HG03521 (cell line): Measurements from ENCODE around the gene C16orf74.

Experiments used
- ATAC-seq: cut with Tn5 transposase; IDR thresholded peaks from one replicate; pipeline ENCODE4 v1.9.1; 2021; ENCODE audit warnings: mild to moderate bottlenecking, moderate library complexity; ENCODE audit not compliant: unreplicated experiment

The C16orf74 gene

GRCh38 chr16:85698935-85699558 lies 51.8 kb downstream of the C16orf74 start:
- no peak for ATAC-seq

GRCh38 chr16:85698459-85698891 lies 52.4 kb downstream of the C16orf74 start:
- ATAC-seq = no peak

DNA sequence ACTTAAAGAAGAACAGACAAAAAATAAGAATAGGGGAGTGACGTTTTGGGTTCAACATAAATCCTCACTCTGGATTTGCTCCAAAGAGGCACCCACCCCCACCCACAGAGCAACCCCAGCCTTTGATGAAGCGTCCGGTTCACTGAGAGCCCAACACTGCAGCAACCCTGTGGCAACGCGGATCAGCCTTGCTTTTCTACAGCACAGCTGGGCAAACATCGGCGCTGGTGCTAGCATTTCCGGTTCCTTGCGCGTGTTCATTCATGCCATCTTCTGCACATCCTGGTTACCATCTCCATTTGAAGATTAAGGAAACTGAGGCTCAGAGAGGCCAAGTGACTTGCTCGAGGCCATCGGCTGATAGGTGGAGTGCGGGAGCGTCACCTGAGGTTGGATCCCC lies 53.5 kb downstream of the C16orf74 start:
- no peak for ATAC-seq

DNA sequence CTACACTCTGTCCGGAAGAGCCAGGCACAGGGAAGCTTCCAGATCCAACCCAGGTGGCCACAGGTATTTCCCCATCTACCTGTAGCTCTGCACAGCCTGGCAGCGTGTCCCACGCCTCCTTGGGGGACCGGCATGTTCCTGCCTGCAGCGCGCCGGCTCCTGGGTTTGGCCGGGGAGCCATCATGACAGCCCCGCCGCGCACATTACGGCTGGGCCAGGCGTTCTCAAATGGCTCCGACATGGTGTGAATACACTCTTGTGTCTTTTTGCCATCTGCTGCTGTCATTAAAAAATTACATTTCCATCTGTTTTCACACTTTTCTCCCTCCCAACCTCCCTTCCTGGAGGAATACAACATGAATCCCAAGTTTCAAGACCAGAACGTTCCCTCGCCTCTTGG lies 54.1 kb downstream of the C16orf74 start:
- no peak for ATAC-seq

DNA sequence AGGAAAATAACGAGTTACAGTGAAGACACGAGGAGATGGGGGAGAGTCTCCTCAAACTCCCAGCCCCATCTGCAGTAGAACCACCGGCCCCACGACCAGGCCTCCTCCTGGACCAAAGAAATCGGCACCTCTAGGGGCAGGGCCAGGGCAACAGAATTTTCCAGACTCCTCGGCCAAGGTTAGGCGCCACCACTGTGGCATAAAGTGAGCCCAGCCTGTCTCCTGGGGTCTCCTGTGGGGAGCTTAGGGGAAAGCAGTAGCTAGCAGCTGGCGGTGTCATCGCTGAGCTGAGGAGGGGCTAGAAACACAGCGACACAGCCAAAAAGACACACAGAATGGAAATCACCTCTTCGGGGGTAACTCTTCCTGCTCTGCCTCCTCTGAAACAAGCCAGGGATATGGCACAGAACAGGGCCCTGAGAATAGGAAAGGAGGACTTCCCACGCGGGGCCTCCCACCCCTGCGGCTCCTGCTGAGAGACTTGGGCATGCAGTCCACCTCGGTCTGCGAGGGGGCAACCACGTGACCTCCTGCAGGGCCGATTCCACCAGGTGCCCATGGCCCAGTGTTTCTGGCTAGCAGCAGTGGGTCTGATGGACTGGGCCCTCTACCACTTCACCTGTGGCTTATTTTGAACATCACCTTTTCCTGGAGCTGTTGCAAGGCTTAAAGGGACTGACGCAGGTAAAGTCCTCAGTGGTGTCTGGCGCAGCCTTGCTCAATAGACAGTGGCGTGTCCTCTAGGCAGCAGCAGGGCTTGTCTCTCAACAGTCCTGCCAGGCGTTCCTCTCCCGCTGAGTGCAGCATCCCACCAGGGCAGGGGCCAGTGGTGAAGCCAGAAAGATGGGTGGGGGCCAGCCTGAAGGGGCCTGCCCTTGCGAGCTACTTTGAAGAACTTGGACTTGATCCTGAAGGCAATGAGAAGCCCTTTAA lies 55.4 kb downstream of the C16orf74 start:
- no peak for ATAC-seq

GRCh38 chr16:85690469-85691064 lies 60.3 kb downstream of the C16orf74 start:
- no peak for ATAC-seq

DNA sequence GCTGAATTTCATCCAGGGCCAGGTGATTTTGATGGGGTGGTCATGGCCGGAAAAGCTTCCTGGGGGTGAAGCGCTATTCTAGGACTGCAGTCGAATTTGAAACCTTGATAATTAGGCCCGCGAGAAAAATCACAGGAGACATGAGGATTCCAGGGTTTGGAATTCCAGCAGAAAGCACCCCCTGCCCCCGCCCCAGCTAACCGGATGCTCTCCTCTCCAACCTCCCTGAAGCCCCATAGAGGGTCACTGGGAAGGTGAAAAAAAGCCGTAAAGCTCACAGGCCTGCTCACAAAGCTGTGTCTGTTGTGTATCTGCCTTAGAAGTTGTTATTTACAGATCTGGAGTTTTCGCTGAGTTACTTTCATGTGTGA lies 61.0 kb downstream of the C16orf74 start:
- ATAC-seq = no peak

GRCh38 chr16:85689285-85689949 lies 61.5 kb downstream of the C16orf74 start:
- no peak for ATAC-seq

DNA sequence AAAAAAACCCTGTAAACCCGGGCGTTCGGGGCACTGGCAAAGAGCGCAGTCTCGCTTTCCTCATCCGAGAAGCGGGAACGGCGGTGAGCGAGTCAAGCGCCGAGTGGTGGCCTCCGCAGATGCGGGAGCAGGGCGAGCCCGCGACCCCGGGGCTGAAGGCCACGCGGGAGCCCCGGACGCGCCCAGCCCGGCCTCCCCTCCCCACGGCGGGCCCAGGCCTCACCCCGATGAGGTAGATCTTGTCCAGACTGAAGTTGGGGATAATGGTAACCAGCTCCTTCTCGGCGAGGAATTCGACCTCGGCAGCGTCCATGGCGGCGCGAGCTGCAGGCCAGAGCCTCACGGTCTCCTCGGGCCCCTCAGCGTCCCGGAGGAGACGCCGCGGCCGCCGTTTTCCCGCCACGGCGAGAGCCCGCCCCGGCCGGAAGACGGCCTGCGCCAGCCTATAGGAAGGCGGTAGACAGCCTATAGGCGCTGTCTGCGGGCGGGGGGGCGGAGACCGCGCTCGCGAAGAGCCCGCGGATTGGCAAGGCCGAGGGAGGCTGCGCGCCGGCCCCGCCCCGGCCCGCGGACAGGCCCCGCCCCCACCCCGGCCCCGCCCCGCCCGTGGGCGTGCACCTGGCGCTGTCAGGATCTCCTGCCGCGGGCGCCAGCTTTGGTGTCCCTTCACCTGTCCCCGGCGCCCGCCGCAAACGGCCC lies 62.2 kb downstream of the C16orf74 start, which contains the start of gene GINS2:
TSS of gene GINS2 (minus strand) at position 369 of the 699 bp plus-strand sequence. CDS start at position 313, 56 bp downstream.
- peak; percentile 98 for ATAC-seq

- no peak for ATAC-seq
Measured at GRCh38 chr16:85687651-85688471, 63.0 kb downstream of the C16orf74 start.

GRCh38 chr16:85686912-85687591 lies 63.8 kb downstream of the C16orf74 start:
- no peak for ATAC-seq

DNA sequence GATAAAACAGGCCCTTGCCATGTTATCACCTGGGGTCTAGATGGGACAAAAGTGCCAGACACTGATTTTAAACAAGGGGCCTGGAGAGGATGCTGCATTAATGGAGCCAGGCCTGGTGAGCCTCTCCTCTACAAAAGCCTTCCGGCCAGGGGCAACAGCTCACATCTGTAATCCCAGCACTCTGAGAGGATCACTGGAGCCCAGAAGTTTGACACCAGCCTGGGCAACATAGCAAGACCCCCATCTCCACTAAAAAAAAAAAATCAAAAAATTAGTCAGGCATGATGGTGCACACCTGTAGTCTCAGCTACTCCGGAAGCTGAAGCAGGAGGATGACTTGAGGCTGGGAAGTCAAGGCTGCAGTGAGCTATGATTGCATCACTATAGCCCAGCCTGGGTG lies 65.6 kb downstream of the C16orf74 start:
- ATAC-seq = no peak

GRCh38 chr16:85683363-85683762 lies 67.5 kb downstream of the C16orf74 start:
- ATAC-seq = no peak

GRCh38 chr16:85682516-85682915 lies 68.4 kb downstream of the C16orf74 start:
- ATAC-seq = no peak

- no peak for ATAC-seq
Measured at GRCh38 chr16:85681255-85681654, 69.6 kb downstream of the C16orf74 start.

DNA sequence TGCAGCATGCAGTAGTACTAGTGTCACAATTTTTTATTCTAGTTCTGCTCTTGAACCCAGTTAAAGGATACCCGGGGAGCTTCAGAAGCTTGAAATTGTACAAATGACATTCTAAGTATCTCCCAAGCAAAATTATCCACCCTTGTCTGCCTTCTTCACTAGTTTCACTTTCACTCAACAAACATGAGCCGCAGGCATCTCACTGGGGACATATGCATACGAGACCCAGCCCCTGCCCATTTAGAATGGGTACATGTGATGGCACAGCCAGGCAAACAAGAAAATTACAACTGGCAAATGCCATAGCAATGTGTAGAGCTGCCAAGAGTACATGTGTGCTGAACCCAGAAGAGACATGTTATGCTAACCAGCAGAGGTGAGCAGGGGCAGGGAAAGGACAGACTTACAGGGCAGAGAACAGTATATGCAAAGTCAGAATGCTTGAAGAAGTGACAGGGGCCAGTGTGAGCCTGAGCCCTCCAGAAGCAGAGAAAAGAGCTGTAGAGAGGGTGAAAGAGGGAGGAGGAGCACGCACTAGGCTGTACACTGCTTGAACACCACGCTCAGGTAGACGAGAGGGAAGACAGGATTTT lies 70.4 kb downstream of the C16orf74 start:
- no peak for ATAC-seq

- ATAC-seq = no peak
Measured at GRCh38 chr16:85679870-85680269, 71.0 kb downstream of the C16orf74 start.

DNA sequence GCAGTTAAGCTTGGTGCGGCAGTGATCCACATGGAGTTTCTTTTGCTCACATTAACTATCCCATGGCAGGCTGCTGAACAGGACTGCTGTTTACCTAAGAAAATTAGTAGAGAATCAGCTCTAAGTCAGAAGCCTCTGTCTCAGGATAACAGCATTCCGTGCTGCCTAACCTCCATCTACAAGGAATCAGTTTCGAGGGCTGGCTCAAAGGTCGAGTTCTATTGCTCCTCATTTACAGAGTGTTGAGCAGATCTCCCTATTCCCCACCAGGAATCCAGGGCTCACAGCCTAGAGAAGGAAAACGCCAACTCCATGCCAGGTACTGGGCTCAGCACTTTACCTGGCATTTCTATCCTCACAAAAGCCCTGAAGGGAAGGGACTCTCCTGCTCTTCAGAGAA lies 72.1 kb downstream of the C16orf74 start:
- ATAC-seq = no peak

DNA sequence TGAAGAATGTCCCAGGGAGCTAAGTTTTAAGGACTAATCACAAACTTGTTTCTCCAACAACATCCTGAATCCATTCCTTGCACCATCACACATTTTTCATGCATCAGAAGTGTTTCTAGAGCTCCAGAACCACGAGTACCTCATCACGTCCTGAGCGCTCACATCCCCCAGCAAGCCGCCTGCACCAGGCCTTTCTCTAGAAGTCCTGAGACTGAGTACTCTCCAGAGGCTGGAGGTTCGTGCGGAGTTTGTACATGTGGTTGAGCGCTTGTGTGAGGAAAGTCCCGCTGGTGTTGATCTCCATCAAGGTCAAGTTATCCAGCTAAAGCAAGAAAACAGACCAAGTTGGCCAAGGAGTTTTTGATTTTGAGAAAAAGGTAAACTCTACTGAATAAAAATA lies 72.9 kb downstream of the C16orf74 start:
- ATAC-seq = no peak
